H1 (cell line): Measurements from ENCODE around the gene MAP1LC3A. TPM values are rescaled to one million over a fixed set of nuclear protein-coding genes. Genes with fewer than 3 reads are reported as not detected.

ENCODE experiments used
- EZH2 ChIP-seq: fragments of 200-600 bp; sonication (generic); IDR thresholded peaks from 2 replicates; pipeline ENCODE4 v1.7.1; 2012; ENCODE audit warnings: low read depth, mild to moderate bottlenecking, moderate library complexity, low read length, inconsistent platforms; ENCODE audit not compliant: severe bottlenecking
- HDAC2 ChIP-seq, 2 experiments: fragments of 300-600 bp in 1 of 2; sonication (generic) in 1 of 2; IDR thresholded peaks; 2 replicates each; pipeline ENCODE4 v1.6.1; 2011 to 2012; ENCODE audit warnings: low read depth in 2 of 2, low read length in 2 of 2, mild to moderate bottlenecking in 2 of 2, moderate library complexity in 2 of 2, borderline replicate concordance in 1 of 2, inconsistent platforms in 1 of 2
- HDAC6 ChIP-seq: IDR thresholded peaks from one replicate; pipeline ENCODE4 v1.7.1; 2012; ENCODE audit warnings: low read depth, mild to moderate bottlenecking, inconsistent platforms, low read length, moderate library complexity
- RAD21 ChIP-seq, 2 experiments: IDR thresholded peaks in 1 of 2; conservative IDR thresholded peaks in 1 of 2; 2 replicates each; pipeline ENCODE4 v1.6.1; 2011; ENCODE audit warnings: low read depth in 2 of 2, low read length in 2 of 2, improper control_type of control experiment in 1 of 2, inconsistent platforms in 1 of 2, mild to moderate bottlenecking in 1 of 2, moderate library complexity in 1 of 2
- TEAD4 ChIP-seq: IDR thresholded peaks from 2 replicates; pipeline ENCODE4 v1.6.1; 2012; ENCODE audit warnings: low read depth, low read length, inconsistent platforms, mixed read lengths
- polyA plus RNA-seq, 7 experiments: library from polyadenylated mRNA; depleted of rRNA in 3 of 7; stranded (reverse) in 5 of 7; unstranded in 2 of 7; fragments of >200 nt in 5 of 7; fragments of 200-250 nt in 2 of 7; gene quantifications; 1 replicate in 5 of 7; 2 replicates in 1 of 7; 4 replicates in 1 of 7; pipeline versions ENCODE4 v1.2.1 to v1.2.3, GENCODE V29; 2011 to 2013; ENCODE audit warnings: missing spikeins in 2 of 7, mixed read lengths in 2 of 7
- total RNA-seq: library from RNA; stranded (reverse); fragmentation: NEBNext Ultra II Directional; extraction: Animal tissue kit (Norgen Biotek cat#: 25700); gene quantifications from 2 replicates; pipeline ENCODE4 v1.2.1, GENCODE V29; 2021
- TF ChIP-seq, protein P1 (sequence below): IDR thresholded peaks from 2 replicates; pipeline ENCODE4 v1.6.1; 2012; ENCODE audit warnings: inconsistent platforms

The MAP1LC3A gene
- total and polyA plus RNA-seq, 2 of the 8 experiments (the other 6 are each of a cell fraction or from before 2014, with no cell fraction given), result 5.0 to 6.1 TPM

DNA sequence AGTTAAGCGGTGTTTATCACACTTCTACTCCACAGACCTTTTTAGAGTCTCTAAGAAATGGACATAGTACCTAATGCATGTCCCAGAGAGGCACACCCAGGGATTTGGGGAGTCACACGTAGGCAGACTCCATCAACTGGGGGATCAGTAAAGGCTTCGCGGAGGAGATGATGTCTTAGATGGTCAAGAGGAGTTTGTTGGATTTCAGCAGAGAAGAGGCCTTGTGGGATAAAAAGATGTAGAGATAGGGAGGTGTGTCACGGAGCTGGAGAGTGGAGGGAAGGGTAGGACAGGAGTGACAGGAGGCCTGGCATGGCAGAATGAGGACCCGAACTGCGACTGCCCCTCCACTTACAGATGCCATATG lies 33.2 kb upstream of the MAP1LC3A start (continued):
- TF ChIP-seq HDAC6 (no peak), HDAC2 (IDR thresholded peaks at IDR 0.05; ENCODE audit: borderline replicate concordance in 1 of 2, low read depth in 2 of 2, low read length in 2 of 2) (no peak), TEAD4 (no peak), EZH2 (no peak), RAD21 (IDR thresholded peaks at IDR 0.05 in 1 of 2, conservative IDR thresholded peaks at IDR 0.05 in 1 of 2; ENCODE audit: low read depth in 2 of 2, low read length in 2 of 2) (no peak)
- TF ChIP-seq, protein P1, sequence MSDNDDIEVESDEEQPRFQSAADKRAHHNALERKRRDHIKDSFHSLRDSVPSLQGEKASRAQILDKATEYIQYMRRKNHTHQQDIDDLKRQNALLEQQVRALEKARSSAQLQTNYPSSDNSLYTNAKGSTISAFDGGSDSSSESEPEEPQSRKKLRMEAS, result no peak
